GM20000 (cell line): ENCODE measurements around the gene BRIP1.
"Not testable (repeated sequence)": the region's sequence is repeated elsewhere in the genome, so short reads cannot be mapped to it uniquely, and the experiment has no call there.

Experiments used
- DNase-seq: peaks from one replicate; pipeline ENCODE4 v3.0.0; 2012; ENCODE audit warnings: low spot score
- TF ChIP-seq, protein P1 (sequence below): IDR thresholded peaks from 2 replicates; pipeline ENCODE4 v1.5.1; 2012; ENCODE audit warnings: mild to moderate bottlenecking, control low read depth; ENCODE audit errors: extremely low read depth, missing control alignments

BRIP1 gene

GRCh38 chr17:61684172-61684571 lies 179.2 kb downstream of the BRIP1 start:
- TF ChIP-seq, protein P1, sequence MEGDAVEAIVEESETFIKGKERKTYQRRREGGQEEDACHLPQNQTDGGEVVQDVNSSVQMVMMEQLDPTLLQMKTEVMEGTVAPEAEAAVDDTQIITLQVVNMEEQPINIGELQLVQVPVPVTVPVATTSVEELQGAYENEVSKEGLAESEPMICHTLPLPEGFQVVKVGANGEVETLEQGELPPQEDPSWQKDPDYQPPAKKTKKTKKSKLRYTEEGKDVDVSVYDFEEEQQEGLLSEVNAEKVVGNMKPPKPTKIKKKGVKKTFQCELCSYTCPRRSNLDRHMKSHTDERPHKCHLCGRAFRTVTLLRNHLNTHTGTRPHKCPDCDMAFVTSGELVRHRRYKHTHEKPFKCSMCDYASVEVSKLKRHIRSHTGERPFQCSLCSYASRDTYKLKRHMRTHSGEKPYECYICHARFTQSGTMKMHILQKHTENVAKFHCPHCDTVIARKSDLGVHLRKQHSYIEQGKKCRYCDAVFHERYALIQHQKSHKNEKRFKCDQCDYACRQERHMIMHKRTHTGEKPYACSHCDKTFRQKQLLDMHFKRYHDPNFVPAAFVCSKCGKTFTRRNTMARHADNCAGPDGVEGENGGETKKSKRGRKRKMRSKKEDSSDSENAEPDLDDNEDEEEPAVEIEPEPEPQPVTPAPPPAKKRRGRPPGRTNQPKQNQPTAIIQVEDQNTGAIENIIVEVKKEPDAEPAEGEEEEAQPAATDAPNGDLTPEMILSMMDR: no peak
- DNase-seq: no peak

DNA sequence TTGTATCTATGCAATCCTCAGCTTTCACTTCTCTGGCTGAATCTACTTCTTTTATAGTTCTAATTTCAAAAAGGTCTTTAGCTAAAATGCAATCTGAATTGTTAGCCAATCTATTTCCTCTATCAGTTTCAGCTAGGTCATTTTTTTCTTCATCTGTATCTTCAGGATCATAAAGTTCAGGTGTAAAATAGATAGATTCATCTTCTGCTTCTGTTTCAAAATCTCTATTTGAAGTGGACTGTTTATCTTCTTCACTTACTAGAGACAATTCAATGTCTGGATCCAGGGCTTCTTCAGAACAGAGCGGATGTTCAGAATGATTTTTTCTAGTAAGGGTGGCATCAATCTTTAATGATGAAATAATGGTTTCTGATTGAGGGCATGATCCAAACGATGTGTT lies 179.9 kb downstream of the BRIP1 start:
- TF ChIP-seq, protein P1: no peak
- DNase-seq: no peak

GRCh38 chr17:61680921-61681320 lies 182.4 kb downstream of the BRIP1 start:
- TF ChIP-seq, protein P1: no peak
- DNase-seq: no peak

DNA sequence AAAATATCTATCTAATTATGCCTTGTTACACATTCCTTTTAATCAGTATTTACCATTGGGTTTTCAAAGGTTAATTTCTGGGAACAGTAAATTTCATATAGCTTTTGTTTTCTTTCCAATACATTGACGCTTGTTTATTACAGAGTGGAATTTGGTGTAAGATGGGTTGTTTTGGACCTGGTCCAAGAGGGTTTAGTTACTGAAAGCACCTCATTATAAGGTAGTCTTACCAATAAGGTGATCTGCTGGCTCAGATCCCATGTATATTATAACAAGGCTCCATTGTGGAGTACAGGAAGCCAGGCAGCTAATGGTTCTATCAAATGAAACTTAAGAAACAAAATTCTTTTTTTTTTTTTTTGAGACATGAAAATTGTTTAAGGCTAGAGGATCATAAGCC lies 185.0 kb downstream of the BRIP1 start:
- no peak for DNase-seq
- TF ChIP-seq, protein P1: no peak

DNA sequence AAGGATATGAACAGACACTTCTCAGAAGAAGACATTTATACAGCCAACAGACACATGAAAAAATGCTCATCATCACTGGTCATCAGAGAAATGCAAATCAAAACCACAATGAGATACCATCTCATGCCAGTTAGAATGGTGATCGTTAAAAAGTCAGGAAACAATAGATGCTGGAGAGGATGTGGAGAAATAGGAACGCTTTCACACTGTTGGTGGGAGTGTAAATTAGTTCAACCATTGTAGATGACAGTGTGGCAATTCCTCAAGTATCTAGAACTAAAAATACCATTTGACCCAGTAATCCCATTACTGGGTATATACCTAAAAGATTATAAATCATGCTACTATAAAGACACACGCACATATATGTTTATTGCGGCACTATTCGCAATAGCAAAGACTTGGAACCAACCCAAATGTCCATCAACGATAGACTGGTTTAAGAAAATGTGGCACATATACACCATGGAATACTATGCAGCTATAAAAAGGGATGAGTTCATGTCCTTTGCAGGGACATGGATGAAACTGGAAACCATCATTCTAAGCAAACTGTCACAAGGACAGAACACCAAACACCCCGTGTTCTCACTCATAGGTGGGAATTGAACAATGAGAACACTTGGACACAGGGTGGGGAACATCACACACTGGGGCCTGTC lies 186.0 kb downstream of the BRIP1 start:
- not testable (repeated sequence) for DNase-seq

DNA sequence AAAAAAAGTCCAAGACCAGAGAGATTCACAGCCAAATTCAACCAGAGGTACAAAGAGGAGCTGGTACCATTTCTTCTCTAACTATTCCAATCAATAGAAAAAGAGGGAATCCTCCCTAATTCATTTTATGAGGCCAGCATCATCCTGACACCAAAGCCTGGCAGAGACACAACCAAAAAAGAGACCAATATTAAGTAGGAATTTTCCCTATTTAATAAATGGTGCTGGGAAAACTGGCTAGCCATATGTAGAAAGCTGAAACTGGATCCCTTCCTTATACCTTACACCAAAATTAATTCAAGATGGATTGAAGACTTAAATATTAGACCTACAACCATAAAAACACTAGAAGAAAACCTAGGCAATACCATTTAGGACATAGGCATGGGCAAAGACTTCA lies 186.8 kb downstream of the BRIP1 start:
- DNase-seq: not testable (repeated sequence)

DNA sequence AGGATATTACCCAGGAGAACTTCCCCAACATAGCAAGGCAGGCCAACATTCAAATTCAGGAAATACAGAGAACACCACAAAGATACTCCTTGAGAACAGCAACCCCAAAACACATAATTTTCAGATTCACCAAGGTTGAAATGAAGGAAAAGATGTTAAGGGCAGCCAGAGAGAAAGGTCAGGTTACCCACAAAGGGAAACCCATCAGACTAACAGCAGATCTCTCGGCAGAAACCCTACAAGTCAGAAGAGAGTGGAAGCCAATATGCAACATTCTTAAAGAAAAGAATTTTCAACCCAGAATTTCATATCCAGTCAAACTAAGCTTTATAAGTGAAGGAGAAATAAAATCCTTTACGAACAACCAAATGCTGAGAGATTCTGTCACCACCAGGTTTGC lies 188.7 kb downstream of the BRIP1 start:
- not testable (repeated sequence) for DNase-seq

GRCh38 chr17:61673019-61673897 lies 190.1 kb downstream of the BRIP1 start:
- DNase-seq: not testable (repeated sequence)

DNA sequence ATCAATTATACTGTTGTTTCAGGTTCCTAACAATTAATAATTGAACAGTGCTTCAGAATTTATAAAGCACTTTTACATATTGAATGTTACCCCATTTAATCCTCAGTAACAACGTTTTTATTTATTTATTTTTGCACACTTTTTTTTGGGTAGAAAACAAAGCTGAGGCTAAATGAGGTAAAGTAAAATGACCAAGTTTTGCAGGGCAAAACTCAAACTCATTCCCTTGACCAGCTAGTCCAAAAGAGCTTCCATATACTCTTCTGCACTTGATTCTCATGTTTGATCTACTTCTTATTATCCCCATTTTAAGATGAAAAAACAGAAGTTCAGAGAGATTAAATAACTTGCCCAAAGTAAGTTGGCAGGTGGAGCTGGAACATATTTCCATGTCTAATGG lies 191.2 kb downstream of the BRIP1 start:
- no peak for DNase-seq
- TF ChIP-seq, protein P1: no peak
